H1 (cell line): ENCODE measurements around the gene FUBP3. TPM values are rescaled to one million over a fixed set of nuclear protein-coding genes. Genes with fewer than 3 reads are reported as not detected.

Experiments used
- CTCF ChIA-PET: fragments of 300-600 bp; sonication (Branson Sonifier 250); formaldehyde crosslinking; loops from one replicate; lab custom pipeline; 2021; ENCODE audit not compliant: partially characterized antibody; lab: Charles Lee
- POLR2A ChIA-PET: fragments of 300-600 bp; sonication (Branson Sonifier 250); formaldehyde crosslinking; loops from one replicate; lab custom pipeline; 2021; ENCODE audit warnings: inconsistent platforms; ENCODE audit not compliant: partially characterized antibody; lab: Charles Lee
- DNase-seq, 2 experiments: peaks; one replicate each; pipeline versions ENCODE4 v3.0.0 to v3.0.0-alpha.2; 2010 to 2022; ENCODE audit warnings: low spot score in 2 of 2, low read depth in 1 of 2, mixed read lengths in 1 of 2
- FAIRE-seq: peaks from 2 replicates; lab custom pipeline; 2011; peaks lifted over from hg19 to GRCh38; lab: Jason Lieb, UNC
- H2AFZ ChIP-seq: 2 replicates; pipeline ENCODE4 v1.8.1; 2012; ENCODE audit warnings: low read length, inconsistent platforms
- H2AK5ac ChIP-seq: 2 replicates; pipeline ENCODE4 v1.6.1; 2013; ENCODE audit warnings: low read depth, low read length
- H2BK120ac ChIP-seq: replicated peaks from 2 replicates; pipeline ENCODE3; 2013; ENCODE audit warnings: low read depth, low read length, inconsistent platforms
- H2BK12ac ChIP-seq: 2 replicates; pipeline ENCODE4 v1.6.1; 2013; ENCODE audit warnings: low read depth, low read length
- H2BK15ac ChIP-seq: 2 replicates; pipeline ENCODE4 v1.6.1; 2013; ENCODE audit warnings: low read length
- H2BK20ac ChIP-seq: 2 replicates; pipeline ENCODE4 v1.6.1; 2013; ENCODE audit warnings: low read length
- H2BK5ac ChIP-seq: 2 replicates; pipeline ENCODE4 v1.6.1; 2013; ENCODE audit warnings: low read depth, low read length
- H3K14ac ChIP-seq: 2 replicates; pipeline ENCODE4 v1.6.1; 2013; ENCODE audit warnings: inconsistent platforms; ENCODE audit not compliant: insufficient read length
- H3K18ac ChIP-seq: 2 replicates; pipeline ENCODE4 v1.6.1; 2013; ENCODE audit warnings: low read length; ENCODE audit errors: extremely low read depth
- H3K23ac ChIP-seq: 2 replicates; pipeline ENCODE4 v1.6.1; 2013; ENCODE audit warnings: inconsistent platforms; ENCODE audit not compliant: insufficient read length
- H3K23me2 ChIP-seq: 2 replicates; pipeline ENCODE4 v1.6.1; 2013; ENCODE audit warnings: low read depth, low read length
- H3K27ac ChIP-seq: 2 replicates; pipeline ENCODE4 v1.6.1; 2011; ENCODE audit warnings: low read depth, low read length, inconsistent platforms
- H3K27me3 ChIP-seq, 4 experiments: replicated peaks in 1 of 4; 1 replicate in 1 of 4; 2 replicates in 3 of 4; pipeline versions ENCODE4 v1.6.1 to v1.8.1; 2011 to 2013; ENCODE audit warnings: low read length in 3 of 4, mild to moderate bottlenecking in 3 of 4, inconsistent platforms in 2 of 4, mixed read lengths in 2 of 4, moderate library complexity in 1 of 4; ENCODE audit not compliant: control insufficient read depth in 3 of 4, insufficient read depth in 3 of 4; ENCODE audit errors: extremely low read depth in 1 of 4
- H3K36me3 ChIP-seq, 4 experiments: 2 replicates each; pipeline versions ENCODE4 v1.6.1 to v1.8.1; 2011 to 2013; ENCODE audit warnings: mild to moderate bottlenecking in 4 of 4, low read length in 3 of 4, moderate library complexity in 2 of 4, control low read depth in 1 of 4, inconsistent platforms in 1 of 4; ENCODE audit not compliant: insufficient read depth in 4 of 4, control insufficient read depth in 2 of 4
- H3K4ac ChIP-seq: replicated peaks from 2 replicates; pipeline ENCODE3; 2013; ENCODE audit warnings: low read length, low read depth, mixed read lengths, inconsistent platforms; ENCODE audit not compliant: insufficient read length
- H3K4me1 ChIP-seq, 4 experiments: replicated peaks in 1 of 4; 1 replicate in 1 of 4; 2 replicates in 3 of 4; pipeline versions ENCODE4 v1.6.1 to v1.8.1; 2011 to 2013; ENCODE audit warnings: low read length in 3 of 4, inconsistent platforms in 2 of 4, mixed read lengths in 1 of 4; ENCODE audit not compliant: insufficient read depth in 4 of 4, control insufficient read depth in 3 of 4
- H3K4me2 ChIP-seq, 2 experiments: 2 replicates each; pipeline versions ENCODE4 v1.6.1 to v1.8.1; 2011 to 2013; ENCODE audit warnings: low read depth in 2 of 2, low read length in 2 of 2, control low read depth in 1 of 2, inconsistent platforms in 1 of 2, mild to moderate bottlenecking in 1 of 2; ENCODE audit not compliant: insufficient read depth in 1 of 2
- H3K4me3 ChIP-seq, 4 experiments: fragments of 200-600, 300-600 bp in 1 of 4; sonication (generic), shearing (Covaris generic), sonication (Bioruptor Twin) in 1 of 4; 2 replicates each; pipeline versions ENCODE4 v1.5.1 to v1.8.1; 2011 to 2016; ENCODE audit warnings: low read length in 4 of 4, low read depth in 3 of 4, control low read depth in 2 of 4, inconsistent platforms in 2 of 4, mild to moderate bottlenecking in 2 of 4, mixed read lengths in 1 of 4, moderate library complexity in 1 of 4; ENCODE audit not compliant: insufficient read depth in 2 of 4; ENCODE audit errors: extremely low read depth in 1 of 4
- H3K56ac ChIP-seq: replicated peaks from 2 replicates; pipeline ENCODE3; 2013; ENCODE audit warnings: low read depth, mild to moderate bottlenecking, mixed read lengths, low read length, inconsistent platforms; ENCODE audit not compliant: insufficient read length
- H3K79me1 ChIP-seq: 2 replicates; pipeline ENCODE4 v1.6.1; 2013; ENCODE audit warnings: low read depth, low read length, control low read depth
- H3K79me2 ChIP-seq, 2 experiments: 2 replicates each; pipeline versions ENCODE4 v1.6.1 to v1.8.1; 2012 to 2013; ENCODE audit warnings: low read length in 2 of 2, mild to moderate bottlenecking in 2 of 2, inconsistent platforms in 1 of 2; ENCODE audit not compliant: insufficient read depth in 2 of 2, control insufficient read depth in 1 of 2
- H3K9ac ChIP-seq, 4 experiments: replicated peaks in 1 of 4; 1 replicate in 1 of 4; 2 replicates in 3 of 4; pipeline versions ENCODE4 v1.6.1 to v1.8.1; 2011 to 2013; ENCODE audit warnings: low read depth in 3 of 4, low read length in 3 of 4, control low read depth in 2 of 4, mild to moderate bottlenecking in 2 of 4, moderate library complexity in 2 of 4, inconsistent platforms in 1 of 4; ENCODE audit errors: extremely low read depth in 1 of 4
- H3K9me3 ChIP-seq, 2 experiments: 2 replicates each; pipeline versions ENCODE4 v1.6.1 to v1.8.1; 2012 to 2013; ENCODE audit warnings: mild to moderate bottlenecking in 2 of 2, moderate library complexity in 2 of 2, control low read depth in 1 of 2, inconsistent platforms in 1 of 2, low read depth in 1 of 2, low read length in 1 of 2, mixed read lengths in 1 of 2; ENCODE audit not compliant: insufficient read depth in 2 of 2
- H4K20me1 ChIP-seq, 2 experiments: replicated peaks in 1 of 2; 2 replicates each; pipeline versions ENCODE3 to v1.8.1; 2011 to 2013; ENCODE audit warnings: inconsistent platforms in 2 of 2, low read length in 2 of 2, mild to moderate bottlenecking in 1 of 2; ENCODE audit not compliant: insufficient read depth in 2 of 2, control insufficient read depth in 1 of 2
- H4K5ac ChIP-seq: 2 replicates; pipeline ENCODE4 v1.6.1; 2013; ENCODE audit warnings: low read length, low read depth, mixed read lengths, inconsistent platforms; ENCODE audit not compliant: insufficient read length
- H4K8ac ChIP-seq: 2 replicates; pipeline ENCODE4 v1.8.0; 2013; ENCODE audit warnings: mild to moderate bottlenecking, moderate library complexity, low read length, inconsistent platforms; ENCODE audit not compliant: insufficient read depth; ENCODE audit errors: extremely low read depth
- H4K91ac ChIP-seq: replicated peaks from 2 replicates; pipeline ENCODE3; 2013; ENCODE audit warnings: low read length, mixed read lengths, inconsistent platforms; ENCODE audit not compliant: insufficient read length
- CBX5 ChIP-seq: fragments of 300-800, 300-1000 bp; sonication (generic); IDR thresholded peaks from 2 replicates; pipeline ENCODE4 v1.7.1; 2016; ENCODE audit warnings: antibody characterized with exemption, low read length, low read depth
- CEBPB ChIP-seq: IDR thresholded peaks from 2 replicates; pipeline ENCODE4 v1.6.1; 2012; ENCODE audit warnings: low read depth, low read length
- CHD2 ChIP-seq: IDR thresholded peaks from 2 replicates; pipeline ENCODE4 v1.6.1; 2012; ENCODE audit warnings: low read length, improper control_type of control experiment
- EZH2 ChIP-seq: fragments of 200-600 bp; sonication (generic); IDR thresholded peaks from 2 replicates; pipeline ENCODE4 v1.7.1; 2012; ENCODE audit warnings: low read depth, mild to moderate bottlenecking, moderate library complexity, low read length, inconsistent platforms; ENCODE audit not compliant: severe bottlenecking
- HDAC2 ChIP-seq, 2 experiments: fragments of 300-600 bp in 1 of 2; sonication (generic) in 1 of 2; IDR thresholded peaks; 2 replicates each; pipeline ENCODE4 v1.6.1; 2011 to 2012; ENCODE audit warnings: low read depth in 2 of 2, low read length in 2 of 2, mild to moderate bottlenecking in 2 of 2, moderate library complexity in 2 of 2, borderline replicate concordance in 1 of 2, inconsistent platforms in 1 of 2
- KDM1A ChIP-seq: fragments of 200-600, 300-600 bp; sonication (generic); IDR thresholded peaks from 2 replicates; pipeline ENCODE4 v1.7.1; 2016; ENCODE audit warnings: mild to moderate bottlenecking, low read length, borderline replicate concordance
- NANOG ChIP-seq: IDR thresholded peaks from 2 replicates; pipeline ENCODE4 v1.6.1; 2011; ENCODE audit warnings: low read length, low read depth, mild to moderate bottlenecking, inconsistent platforms; ENCODE audit not compliant: insufficient read depth, poor library complexity, severe bottlenecking
- PHF8 ChIP-seq: fragments of 200-600 bp; sonication (generic); conservative IDR thresholded peaks from 2 replicates; pipeline ENCODE4 v1.7.1; 2012; ENCODE audit warnings: low read depth, mild to moderate bottlenecking, inconsistent platforms, low read length, moderate library complexity
- RBBP5 ChIP-seq: IDR thresholded peaks from 2 replicates; pipeline ENCODE4 v1.7.1; 2012; ENCODE audit warnings: low read depth, mild to moderate bottlenecking, inconsistent platforms, low read length, moderate library complexity, borderline replicate concordance
- SIN3A ChIP-seq, 2 experiments: IDR thresholded peaks in 1 of 2; conservative IDR thresholded peaks in 1 of 2; 2 replicates each; pipeline ENCODE4 v1.6.1; 2011 to 2012; ENCODE audit warnings: low read length in 2 of 2, improper control_type of control experiment in 1 of 2, low read depth in 1 of 2, mild to moderate bottlenecking in 1 of 2
- SRF ChIP-seq: IDR thresholded peaks from 2 replicates; pipeline ENCODE4 v1.6.1; 2011; ENCODE audit warnings: mild to moderate bottlenecking, low read depth, low read length, moderate library complexity
- TCF12 ChIP-seq: IDR thresholded peaks from 2 replicates; pipeline ENCODE4 v1.6.1; 2011; ENCODE audit warnings: low read depth, mild to moderate bottlenecking, low read length
- YY1 ChIP-seq: IDR thresholded peaks from 2 replicates; pipeline ENCODE4 v1.6.1; 2011; ENCODE audit warnings: low read depth, mild to moderate bottlenecking, low read length
- WGBS, 2 experiments: shearing (Covaris generic) in 1 of 2; methylation state at CpG; one replicate each; pipeline versions ENCODE4 v1.1.6 to v1.1.7; 2013 to 2015; ENCODE audit warnings: low lambda C conversion rate in 2 of 2, mixed read lengths in 2 of 2, inconsistent platforms in 1 of 2, low coverage in 1 of 2, missing lambda C conversion rate in 1 of 2; ENCODE audit not compliant: insufficient replicate concordance in 2 of 2, insufficient coverage in 1 of 2, insufficient read length in 1 of 2; ENCODE audit errors: extremely low coverage in 1 of 2, missing lambda C conversion rate in 1 of 2; 5-methylcytosine and 5-hydroxymethylcytosine counted together
- polyA plus RNA-seq, 7 experiments: library from polyadenylated mRNA; depleted of rRNA in 3 of 7; stranded (reverse) in 5 of 7; unstranded in 2 of 7; fragments of >200 nt in 5 of 7; fragments of 200-250 nt in 2 of 7; gene quantifications; 1 replicate in 5 of 7; 2 replicates in 1 of 7; 4 replicates in 1 of 7; pipeline versions ENCODE4 v1.2.1 to v1.2.3, GENCODE V29; 2011 to 2013; ENCODE audit warnings: missing spikeins in 2 of 7, mixed read lengths in 2 of 7
- total RNA-seq: library from RNA; stranded (reverse); fragmentation: NEBNext Ultra II Directional; extraction: Animal tissue kit (Norgen Biotek cat#: 25700); gene quantifications from 2 replicates; pipeline ENCODE4 v1.2.1, GENCODE V29; 2021
- TF ChIP-seq, protein P1 (sequence below): IDR thresholded peaks from 2 replicates; pipeline ENCODE4 v1.6.1; 2012; ENCODE audit warnings: inconsistent platforms

FUBP3 gene
- total and polyA plus RNA-seq, 2 of the 8 experiments (the other 6 are each of a cell fraction or from before 2014, with no cell fraction given) = 23.7 to 76.4 TPM

- Histone ChIP-seq H3K4ac (no peak overlapping the region), H3K27me3 (no peaks in the 10 kb centered on the region), H3K23me2 (peaks cover 4% of the 10 kb centered on the region), H3K14ac (no peak overlapping the region), H3K9me3 (no peaks in the 10 kb centered on the region), H3K36me3 (no peaks in the 10 kb centered on the region), H3K9ac (no peak overlapping the region), H2AK5ac (no peak overlapping the region), H2BK20ac (no peak overlapping the region), H4K5ac (no peak overlapping the region), H3K4me1 (no peaks in the 10 kb centered on the region), H2BK5ac (no peak overlapping the region), H3K4me3 (no peak overlapping the region), H2BK12ac (no peak overlapping the region), H2AFZ (no peak overlapping the region), H4K8ac (no peak overlapping the region), H4K20me1 (peaks cover 0 to 6% of the 10 kb centered on the region in 2 experiments), H2BK120ac (no peak overlapping the region), H4K91ac (no peak overlapping the region), H3K79me2 (peaks cover 7 to 9% of the 10 kb centered on the region in 2 experiments), H3K27ac (no peak overlapping the region), H3K18ac (no peak overlapping the region), H3K4me2 (no peak overlapping the region), H2BK15ac (no peak overlapping the region), H3K56ac (no peak overlapping the region), H3K79me1 (peaks cover 4% of the 10 kb centered on the region; the same call in 1 of the 2 replicates), H3K23ac (no peak overlapping the region)
- ChIA-PET CTCF (interaction anchor here (1.0 to 2.3 kb wide), 4 partner anchors 10 to 232 kb away, joined by 3 to 8 read pairs (median 4); no protein-coding TSS in a partner anchor), POLR2A (no interaction called here)
- no peak for DNase-seq
- no peak for FAIRE-seq
- 88% methylated on average over 3 of the region's 3 CpGs; no CpG with 5 or more reads in 1 of the 2 experiments for WGBS, 2 experiments
- TF ChIP-seq YY1 (no peak), EZH2 (no peak), KDM1A (no peak), CBX5 (no peak), CEBPB (no peak), PHF8 (no peak), TCF12 (no peak), SIN3A (conservative IDR thresholded peaks at IDR 0.05 in 1 of 2, IDR thresholded peaks at IDR 0.05 in 1 of 2; ENCODE audit: low read depth in 1 of 2, low read length in 2 of 2) (no peak), NANOG (no peak), CHD2 (no peak), HDAC2 (IDR thresholded peaks at IDR 0.05; ENCODE audit: borderline replicate concordance in 1 of 2, low read depth in 2 of 2, low read length in 2 of 2) (no peak), SRF (no peak), RBBP5 (no peak)
- TF ChIP-seq, protein P1, sequence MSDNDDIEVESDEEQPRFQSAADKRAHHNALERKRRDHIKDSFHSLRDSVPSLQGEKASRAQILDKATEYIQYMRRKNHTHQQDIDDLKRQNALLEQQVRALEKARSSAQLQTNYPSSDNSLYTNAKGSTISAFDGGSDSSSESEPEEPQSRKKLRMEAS = no peak
Measured at GRCh38 chr9:130575514-130575913, 3.9 kb upstream of the FUBP3 start.
